ENCODE results near the gene MCUB.

- TF ChIP-seq GATA2 (IDR thresholded peaks at IDR 0.05; ENCODE audit: low read depth, low read length): no peak
- TF ChIP-seq GATA3 (IDR thresholded peaks at IDR 0.05; ENCODE audit: low read depth, low read length): no peak
Observed at GRCh38 chr4:109645874-109646710, 86.0 kb downstream of the MCUB start.
